Activated T-cell treated with anti-CD3 and anti-CD28 coated beads, Interleukin-2, amount 50 U/mL, for 1 hour (primary cell): ENCODE results near the gene TSACC.

Experiments
- DNase-seq: peaks from one replicate; pipeline ENCODE4 v3.0.0-alpha.2; 2020

The TSACC gene

GRCh38 chr1:156376958-156377919, 38.9 kb downstream of the TSACC start:
- no peak for DNase-seq

DNA sequence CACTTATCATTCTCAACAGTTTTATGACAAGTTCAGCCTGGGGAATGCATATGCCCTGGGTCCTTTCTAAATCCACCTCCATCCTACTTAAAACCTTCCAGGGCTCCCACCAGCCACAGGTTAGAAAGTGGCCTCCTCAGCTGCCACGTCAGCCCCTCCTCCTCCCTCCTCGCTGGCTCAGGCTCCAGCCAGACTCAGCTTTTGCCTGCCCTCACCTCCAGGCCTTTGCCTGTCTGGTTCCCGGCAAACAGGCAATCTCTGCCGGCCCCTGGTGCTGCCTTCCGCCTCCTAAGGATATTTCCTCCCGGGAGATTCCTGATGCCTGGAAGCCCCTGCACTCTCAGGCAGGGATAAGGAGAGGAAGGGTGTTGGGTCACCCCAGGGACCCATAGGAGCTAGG, 40.2 kb downstream of the TSACC start:
- DNase-seq = no peak

DNA sequence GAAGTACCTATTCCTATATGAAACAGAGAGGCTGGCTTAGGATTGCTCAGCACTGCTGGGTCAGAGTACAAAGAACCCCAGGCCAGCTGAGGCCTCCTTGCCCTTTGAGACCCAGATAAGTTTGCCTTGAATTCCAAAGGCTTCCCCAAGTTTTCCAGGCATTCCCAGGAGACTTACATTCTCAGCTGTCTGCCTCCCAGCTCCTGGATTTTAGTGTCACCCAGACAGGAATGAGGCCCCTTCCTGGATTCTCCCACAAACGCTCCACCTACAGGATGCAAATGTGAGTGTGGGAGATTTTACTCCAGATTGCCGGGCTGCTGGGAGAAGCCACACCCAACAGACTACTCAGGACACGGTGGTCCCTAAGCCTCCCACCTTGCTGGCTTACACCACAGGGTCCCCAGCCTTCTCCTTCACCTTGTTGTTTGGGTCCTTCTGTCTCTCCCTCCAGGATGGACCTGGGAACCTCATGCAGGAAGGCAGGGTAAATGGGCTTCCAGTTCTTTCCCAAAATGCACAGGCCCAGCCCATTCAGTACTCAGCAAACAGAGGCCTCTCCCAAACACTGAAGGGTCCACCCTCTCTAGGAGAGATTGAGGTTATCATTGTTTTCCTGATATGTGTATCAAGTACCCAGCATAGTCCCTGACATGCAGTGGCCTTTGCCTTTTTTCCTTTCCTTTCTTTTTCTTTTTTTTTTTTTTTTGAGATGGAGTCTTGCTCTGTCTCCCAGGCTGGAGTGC, 41.3 kb downstream of the TSACC start:
- DNase-seq = no peak

- DNase-seq = no peak
Measured at GRCh38 chr1:156382561-156382960, 44.2 kb downstream of the TSACC start.

- peak; percentile 64 for DNase-seq
Measured at GRCh38 chr1:156383023-156383422, 44.7 kb downstream of the TSACC start.

GRCh38 chr1:156384007-156384406, 45.7 kb downstream of the TSACC start:
- DNase-seq = no peak

DNA sequence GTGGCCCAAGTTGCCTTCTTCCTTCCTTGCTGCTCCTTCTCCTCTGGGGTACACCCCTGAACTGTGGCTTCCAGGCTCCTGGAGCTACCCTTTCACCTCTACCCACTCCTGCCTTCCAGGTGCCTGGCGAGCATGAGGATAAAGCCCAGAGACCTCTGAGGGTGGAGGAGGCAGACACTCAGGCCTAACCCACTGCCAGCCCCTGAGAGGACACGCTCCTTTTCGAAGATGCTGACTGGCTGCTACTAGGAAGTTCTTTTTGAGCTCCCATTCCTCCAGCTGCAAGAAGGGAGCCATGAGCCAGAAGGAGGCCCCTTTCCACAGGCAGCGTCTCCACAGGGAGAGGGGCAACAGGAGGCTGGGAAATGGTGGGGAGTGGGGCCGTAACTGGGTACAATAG, 46.3 kb downstream of the TSACC start:
- no peak for DNase-seq

GRCh38 chr1:156385534-156386031, 47.3 kb downstream of the TSACC start:
- DNase-seq = peak; percentile 73

GRCh38 chr1:156386134-156386901, 48.0 kb downstream of the TSACC start:
- DNase-seq = no peak

DNA sequence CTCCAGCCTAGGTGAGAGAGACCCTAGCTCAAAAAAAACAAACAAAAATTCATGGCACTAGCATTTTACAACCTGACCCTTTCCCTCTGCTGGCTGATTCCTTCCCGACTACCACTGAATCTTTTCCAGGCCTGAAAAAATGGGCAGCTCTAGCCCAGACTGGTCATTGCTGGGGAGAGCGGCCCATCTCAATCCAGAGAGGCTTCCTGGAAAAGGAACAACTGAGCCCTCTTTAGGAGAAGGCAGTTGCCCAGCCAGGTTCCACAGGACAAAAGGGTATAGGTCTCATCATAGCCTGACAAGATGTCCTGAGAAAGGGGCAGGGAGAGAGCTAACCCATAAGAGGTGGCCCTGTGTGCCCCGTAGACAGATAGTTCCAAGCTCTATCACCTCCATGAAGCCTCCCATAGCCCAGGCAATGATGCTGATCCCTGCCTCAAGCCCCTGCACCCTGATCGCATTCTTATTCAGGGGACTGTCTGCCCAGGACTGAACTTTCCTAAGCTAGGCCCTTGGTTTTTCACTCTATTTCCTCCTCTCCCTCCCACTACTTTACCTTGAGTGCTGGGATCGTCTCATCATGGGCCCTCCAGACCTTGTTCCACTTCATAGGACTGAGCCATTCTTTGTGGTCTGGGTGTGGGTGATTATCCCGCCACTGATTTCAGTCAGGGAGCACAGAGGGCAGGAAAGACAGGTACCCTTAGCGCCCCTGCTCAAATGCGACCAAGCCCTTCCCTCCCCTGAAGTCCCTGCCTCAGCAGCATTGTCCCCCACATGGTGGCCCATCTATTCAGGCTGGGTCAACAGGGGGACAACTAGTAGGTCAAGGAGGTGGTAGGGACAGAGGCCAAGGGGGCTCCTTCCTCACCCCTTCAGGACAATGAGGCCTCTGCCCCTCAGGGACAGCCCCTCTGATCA, 48.9 kb downstream of the TSACC start:
- DNase-seq = no peak

DNA sequence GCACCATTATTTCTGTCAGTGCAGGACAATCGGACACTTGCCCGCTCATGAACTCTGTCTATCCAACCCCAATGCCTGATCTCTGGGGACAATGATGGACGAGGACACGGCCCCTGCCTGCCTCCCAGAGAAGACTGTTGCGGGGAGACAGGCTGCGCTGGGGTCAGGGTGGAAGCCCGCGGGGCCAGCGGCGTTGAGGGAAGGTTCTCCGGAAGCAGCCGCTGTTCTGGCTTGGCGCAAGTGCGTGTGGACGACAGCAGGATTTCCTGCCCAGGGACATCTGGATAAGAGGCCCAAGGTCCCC, 49.5 kb downstream of the TSACC start:
- no peak for DNase-seq

- no peak for DNase-seq
Measured at GRCh38 chr1:156388174-156389137, 50.1 kb downstream of the TSACC start.

DNA sequence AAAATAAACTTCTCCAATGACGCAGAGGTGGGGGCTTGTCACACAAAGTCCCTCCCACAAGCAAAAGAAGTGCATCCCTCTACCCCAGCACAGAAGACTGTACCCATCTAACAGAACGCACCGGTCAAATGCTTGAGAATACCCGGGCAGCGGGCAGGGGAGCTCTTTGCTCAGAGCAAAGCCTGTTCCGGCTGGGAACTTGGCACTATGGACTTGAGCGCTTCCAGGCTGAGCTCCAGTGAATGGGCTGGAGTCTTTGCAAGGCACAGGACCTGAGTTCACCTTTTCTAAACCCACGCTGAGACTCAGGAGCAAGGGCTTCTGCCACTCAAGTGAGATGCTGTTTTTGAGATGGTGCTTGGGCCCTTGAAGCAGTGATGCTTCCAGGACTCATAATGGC, 51.0 kb downstream of the TSACC start:
- DNase-seq = no peak

DNA sequence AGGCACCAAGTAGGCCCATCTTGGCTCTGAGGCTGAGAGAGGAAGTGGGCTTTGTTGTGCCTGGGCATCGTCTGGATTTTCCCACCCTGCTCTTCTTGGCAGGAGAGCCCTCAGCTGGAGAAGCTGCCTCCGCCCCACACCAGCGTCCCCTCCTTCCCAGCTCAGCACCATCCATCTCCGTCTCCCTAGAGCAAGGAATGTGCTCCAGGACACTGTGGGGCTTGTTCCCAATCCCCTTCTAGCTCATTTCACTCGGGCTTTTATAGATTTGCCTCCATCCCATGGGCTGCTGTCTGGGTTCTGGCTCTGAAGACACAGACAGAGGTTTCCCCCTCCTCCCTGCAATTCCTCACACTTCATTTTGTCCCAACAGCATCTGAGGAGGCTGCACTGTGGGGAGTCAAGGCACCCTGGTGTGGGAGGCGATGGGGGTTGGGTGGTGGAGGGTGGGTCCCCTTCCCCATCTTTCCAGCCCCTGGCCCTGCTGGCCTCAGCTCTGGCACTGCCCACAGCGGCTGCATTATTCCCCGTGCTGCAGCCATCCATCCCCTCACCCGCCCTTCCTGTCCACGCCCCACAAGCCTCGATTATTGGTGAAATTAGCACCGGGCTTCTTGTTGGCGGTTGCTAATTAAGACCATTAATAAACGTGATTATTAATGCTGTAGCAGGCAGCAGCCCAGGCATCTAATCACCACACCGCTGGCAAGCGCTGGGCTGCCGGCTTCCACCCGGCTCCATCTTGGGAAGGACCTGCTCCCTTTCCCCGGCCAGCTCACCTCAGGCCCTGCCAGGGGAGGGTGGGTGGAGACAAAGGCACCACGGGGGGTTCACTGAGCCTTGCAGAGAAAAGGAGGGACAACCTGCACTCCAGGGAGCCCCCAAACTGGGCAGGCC, 52.4 kb downstream of the TSACC start:
- DNase-seq = no peak

GRCh38 chr1:156391366-156391677, 53.0 kb downstream of the TSACC start:
- DNase-seq = no peak

GRCh38 chr1:156391701-156392100, 53.4 kb downstream of the TSACC start:
- DNase-seq = no peak

DNA sequence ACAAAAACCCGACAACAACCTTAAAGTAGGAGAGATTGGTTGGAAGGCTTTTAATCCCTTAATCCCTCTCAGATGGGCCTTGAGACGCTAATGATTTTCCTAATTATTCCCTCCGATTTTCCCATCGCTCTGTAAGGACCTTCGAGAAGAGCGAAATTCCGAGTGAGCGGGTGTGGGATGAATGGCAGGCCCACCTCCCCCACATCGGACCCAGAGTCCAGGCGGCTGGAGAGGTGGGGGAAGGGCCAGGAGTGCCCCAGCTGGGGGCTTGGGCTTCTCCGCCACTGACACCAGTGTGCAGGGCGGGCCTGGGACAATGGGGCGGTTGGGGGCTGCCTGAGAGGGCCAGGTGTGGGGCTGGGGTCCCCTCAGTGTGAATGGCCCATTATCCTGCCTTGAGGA, 54.1 kb downstream of the TSACC start:
- DNase-seq = no peak

DNA sequence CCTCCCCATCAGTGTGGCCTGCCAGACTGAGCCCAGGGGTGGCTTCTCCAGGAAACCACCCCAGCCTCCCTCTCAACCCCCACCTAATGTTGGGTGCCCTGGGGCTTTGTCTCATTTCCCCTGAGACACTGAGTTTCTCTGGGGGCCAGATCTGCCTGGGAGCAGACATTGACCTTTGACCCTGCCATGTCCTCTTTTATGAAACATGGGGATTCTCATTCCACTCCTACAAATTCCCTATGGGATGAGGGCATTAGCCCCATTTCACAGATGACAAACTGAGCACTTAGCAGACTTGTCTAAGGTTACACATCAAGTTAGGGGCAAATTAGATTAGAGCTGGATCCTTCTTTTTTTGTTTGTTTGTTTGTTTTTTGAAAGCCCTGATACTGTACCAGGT, 54.8 kb downstream of the TSACC start:
- DNase-seq = no peak

GRCh38 chr1:156394082-156394481, 55.8 kb downstream of the TSACC start:
- no peak for DNase-seq

DNA sequence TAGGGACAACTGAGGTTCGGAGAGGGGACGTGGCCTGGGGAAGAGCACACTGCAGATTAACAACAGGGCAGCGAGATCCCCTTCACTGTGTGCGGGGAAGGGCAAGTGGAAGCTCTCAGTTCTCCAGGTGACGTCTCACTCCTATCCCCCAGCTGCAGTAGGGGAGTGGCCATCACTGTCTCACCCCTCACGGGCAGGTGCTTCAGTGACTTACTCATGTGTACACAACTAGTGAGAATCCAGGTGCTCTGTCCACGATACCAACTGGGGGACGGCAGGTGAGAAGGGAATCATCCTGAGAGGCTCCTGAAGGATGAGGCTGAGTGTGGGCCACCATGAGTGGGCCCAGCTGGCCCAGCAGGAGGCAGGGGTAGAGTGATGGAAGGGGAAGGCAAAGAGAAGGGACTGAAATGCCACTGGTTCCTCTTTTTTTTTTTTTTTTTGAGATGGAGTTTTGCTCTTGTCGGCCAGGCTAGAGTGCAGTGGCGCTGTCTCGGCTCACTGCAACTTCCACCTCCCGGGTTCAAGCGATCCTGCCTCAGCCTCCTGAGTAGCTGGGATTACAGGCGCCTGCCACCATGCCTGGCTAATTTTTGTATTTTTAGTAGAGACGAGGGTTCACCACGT, 56.6 kb downstream of the TSACC start:
- DNase-seq = no peak
